ENCODE measurements around the gene DIRAS1. TPM values are rescaled to one million over a fixed set of nuclear protein-coding genes. Genes with fewer than 3 reads are reported as not detected.

Gene DIRAS1
- total and polyA plus RNA-seq, 2 experiments from 2014 or later, result 2.8 to 18.6 TPM

DNA sequence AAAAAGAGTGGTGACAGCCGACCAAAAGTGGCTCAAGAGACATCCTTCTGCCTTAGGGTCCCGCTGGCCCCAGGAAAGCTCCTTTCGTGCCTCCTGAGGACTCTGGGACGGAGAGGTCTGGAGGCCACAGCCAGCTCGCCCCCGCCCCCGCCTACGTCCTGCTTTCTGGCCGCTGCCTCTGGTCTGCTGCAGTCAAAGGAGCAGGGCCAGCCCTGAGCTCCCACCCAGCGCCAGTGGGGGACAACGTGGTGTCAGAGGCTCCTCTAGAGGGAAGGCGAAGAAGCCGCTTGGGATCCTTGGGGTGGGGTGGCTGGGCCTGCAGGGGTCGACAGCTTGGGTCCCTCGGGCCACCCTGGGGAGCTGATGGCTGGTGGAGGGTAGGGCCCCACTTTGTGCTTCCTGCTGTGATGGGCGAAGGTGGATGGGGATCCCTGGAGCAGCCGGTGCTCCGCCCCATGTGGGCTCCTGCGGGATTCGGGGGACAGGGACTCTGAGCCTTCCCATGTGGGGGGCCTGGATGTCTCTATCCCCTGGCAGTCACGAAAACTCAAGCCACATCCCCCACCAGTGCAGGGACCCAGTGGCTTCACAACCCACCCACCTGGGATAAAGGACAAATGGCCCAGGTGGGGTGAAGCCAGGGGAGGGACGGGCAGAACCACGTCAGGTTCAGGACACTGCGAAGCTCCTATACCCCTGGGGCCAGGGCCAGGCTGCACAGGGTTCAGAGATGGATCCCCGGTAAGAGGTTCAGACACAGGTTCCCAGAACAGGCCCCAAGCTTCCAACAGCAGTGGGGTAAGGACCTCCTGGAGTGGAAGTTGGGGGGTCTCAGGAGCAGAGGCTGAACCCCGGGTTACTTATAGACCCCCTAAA, 9.0 kb upstream of the DIRAS1 start:
- no peaks in the 10 kb centered on the region for H3K79me2 ChIP-seq (replicated peaks; ENCODE audit: insufficient read depth)
- H3K36me3 ChIP-seq (ENCODE audit: insufficient read depth), result no peaks in the 10 kb centered on the region
- H3K4me3 ChIP-seq, result no peak overlapping the region
- Mint-ChIP-seq H3K27ac (no peak overlapping the region), H3K4me1 (peaks cover 6% of the 10 kb centered on the region; the same call in 2 of the 3 replicates), H3K4me3 (no peak overlapping the region), H3K27me3 (ENCODE audit: insufficient read depth, low read depth, poor library complexity) (peaks cover 34% of the 10 kb centered on the region), H3K36me3 (ENCODE audit: low read depth) (peaks cover 12% of the 10 kb centered on the region), H3K9me3 (no peaks in the 10 kb centered on the region)
- ATAC-seq (no peak), DNase-seq (ENCODE audit: low spot score) (no peak)
- H3K4me2 ChIP-seq, result no peak overlapping the region
- H2AFZ ChIP-seq, result no peak overlapping the region
- no peaks in the 10 kb centered on the region; the same call in 1 of the 2 replicates for H4K20me1 ChIP-seq (replicated peaks; ENCODE audit: insufficient read depth)
- H3K9me2 ChIP-seq (ENCODE audit: insufficient read depth), result no peaks in the 10 kb centered on the region
- no peaks in the 10 kb centered on the region for H3K27me3 ChIP-seq (ENCODE audit: insufficient read depth)
- TF ChIP-seq ZNF331 (CRISPR knock-in tag; IDR thresholded peaks at IDR 0.05; ENCODE audit: low read depth) (no peak), JUNB (IDR thresholded peaks at IDR 0.05; ENCODE audit: unreplicated experiment) (no peak), EZH2 (IDR thresholded peaks at IDR 0.05; ENCODE audit: low read depth, unreplicated experiment) (no peak), CREB1 (CRISPR knock-in tag; IDR thresholded peaks at IDR 0.05; ENCODE audit: low read depth) (no peak), EZH2phosphoT487 (IDR thresholded peaks at IDR 0.05; ENCODE audit: unreplicated experiment) (no peak), ZNF114 (CRISPR knock-in tag; IDR thresholded peaks at IDR 0.05) (no peak), POLR2AphosphoS5 (IDR thresholded peaks at IDR 0.05; ENCODE audit: low read depth) (no peak), NANOG (IDR thresholded peaks at IDR 0.05; ENCODE audit: borderline replicate concordance) (no peak), STAT1 (IDR thresholded peaks at IDR 0.05; ENCODE audit: unreplicated experiment) (no peak)
- TF ChIP-seq, protein P1, sequence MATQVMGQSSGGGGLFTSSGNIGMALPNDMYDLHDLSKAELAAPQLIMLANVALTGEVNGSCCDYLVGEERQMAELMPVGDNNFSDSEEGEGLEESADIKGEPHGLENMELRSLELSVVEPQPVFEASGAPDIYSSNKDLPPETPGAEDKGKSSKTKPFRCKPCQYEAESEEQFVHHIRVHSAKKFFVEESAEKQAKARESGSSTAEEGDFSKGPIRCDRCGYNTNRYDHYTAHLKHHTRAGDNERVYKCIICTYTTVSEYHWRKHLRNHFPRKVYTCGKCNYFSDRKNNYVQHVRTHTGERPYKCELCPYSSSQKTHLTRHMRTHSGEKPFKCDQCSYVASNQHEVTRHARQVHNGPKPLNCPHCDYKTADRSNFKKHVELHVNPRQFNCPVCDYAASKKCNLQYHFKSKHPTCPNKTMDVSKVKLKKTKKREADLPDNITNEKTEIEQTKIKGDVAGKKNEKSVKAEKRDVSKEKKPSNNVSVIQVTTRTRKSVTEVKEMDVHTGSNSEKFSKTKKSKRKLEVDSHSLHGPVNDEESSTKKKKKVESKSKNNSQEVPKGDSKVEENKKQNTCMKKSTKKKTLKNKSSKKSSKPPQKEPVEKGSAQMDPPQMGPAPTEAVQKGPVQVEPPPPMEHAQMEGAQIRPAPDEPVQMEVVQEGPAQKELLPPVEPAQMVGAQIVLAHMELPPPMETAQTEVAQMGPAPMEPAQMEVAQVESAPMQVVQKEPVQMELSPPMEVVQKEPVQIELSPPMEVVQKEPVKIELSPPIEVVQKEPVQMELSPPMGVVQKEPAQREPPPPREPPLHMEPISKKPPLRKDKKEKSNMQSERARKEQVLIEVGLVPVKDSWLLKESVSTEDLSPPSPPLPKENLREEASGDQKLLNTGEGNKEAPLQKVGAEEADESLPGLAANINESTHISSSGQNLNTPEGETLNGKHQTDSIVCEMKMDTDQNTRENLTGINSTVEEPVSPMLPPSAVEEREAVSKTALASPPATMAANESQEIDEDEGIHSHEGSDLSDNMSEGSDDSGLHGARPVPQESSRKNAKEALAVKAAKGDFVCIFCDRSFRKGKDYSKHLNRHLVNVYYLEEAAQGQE (IDR thresholded peaks at IDR 0.05; ENCODE audit: unreplicated experiment), result no peak
- TF ChIP-seq, protein P2, sequence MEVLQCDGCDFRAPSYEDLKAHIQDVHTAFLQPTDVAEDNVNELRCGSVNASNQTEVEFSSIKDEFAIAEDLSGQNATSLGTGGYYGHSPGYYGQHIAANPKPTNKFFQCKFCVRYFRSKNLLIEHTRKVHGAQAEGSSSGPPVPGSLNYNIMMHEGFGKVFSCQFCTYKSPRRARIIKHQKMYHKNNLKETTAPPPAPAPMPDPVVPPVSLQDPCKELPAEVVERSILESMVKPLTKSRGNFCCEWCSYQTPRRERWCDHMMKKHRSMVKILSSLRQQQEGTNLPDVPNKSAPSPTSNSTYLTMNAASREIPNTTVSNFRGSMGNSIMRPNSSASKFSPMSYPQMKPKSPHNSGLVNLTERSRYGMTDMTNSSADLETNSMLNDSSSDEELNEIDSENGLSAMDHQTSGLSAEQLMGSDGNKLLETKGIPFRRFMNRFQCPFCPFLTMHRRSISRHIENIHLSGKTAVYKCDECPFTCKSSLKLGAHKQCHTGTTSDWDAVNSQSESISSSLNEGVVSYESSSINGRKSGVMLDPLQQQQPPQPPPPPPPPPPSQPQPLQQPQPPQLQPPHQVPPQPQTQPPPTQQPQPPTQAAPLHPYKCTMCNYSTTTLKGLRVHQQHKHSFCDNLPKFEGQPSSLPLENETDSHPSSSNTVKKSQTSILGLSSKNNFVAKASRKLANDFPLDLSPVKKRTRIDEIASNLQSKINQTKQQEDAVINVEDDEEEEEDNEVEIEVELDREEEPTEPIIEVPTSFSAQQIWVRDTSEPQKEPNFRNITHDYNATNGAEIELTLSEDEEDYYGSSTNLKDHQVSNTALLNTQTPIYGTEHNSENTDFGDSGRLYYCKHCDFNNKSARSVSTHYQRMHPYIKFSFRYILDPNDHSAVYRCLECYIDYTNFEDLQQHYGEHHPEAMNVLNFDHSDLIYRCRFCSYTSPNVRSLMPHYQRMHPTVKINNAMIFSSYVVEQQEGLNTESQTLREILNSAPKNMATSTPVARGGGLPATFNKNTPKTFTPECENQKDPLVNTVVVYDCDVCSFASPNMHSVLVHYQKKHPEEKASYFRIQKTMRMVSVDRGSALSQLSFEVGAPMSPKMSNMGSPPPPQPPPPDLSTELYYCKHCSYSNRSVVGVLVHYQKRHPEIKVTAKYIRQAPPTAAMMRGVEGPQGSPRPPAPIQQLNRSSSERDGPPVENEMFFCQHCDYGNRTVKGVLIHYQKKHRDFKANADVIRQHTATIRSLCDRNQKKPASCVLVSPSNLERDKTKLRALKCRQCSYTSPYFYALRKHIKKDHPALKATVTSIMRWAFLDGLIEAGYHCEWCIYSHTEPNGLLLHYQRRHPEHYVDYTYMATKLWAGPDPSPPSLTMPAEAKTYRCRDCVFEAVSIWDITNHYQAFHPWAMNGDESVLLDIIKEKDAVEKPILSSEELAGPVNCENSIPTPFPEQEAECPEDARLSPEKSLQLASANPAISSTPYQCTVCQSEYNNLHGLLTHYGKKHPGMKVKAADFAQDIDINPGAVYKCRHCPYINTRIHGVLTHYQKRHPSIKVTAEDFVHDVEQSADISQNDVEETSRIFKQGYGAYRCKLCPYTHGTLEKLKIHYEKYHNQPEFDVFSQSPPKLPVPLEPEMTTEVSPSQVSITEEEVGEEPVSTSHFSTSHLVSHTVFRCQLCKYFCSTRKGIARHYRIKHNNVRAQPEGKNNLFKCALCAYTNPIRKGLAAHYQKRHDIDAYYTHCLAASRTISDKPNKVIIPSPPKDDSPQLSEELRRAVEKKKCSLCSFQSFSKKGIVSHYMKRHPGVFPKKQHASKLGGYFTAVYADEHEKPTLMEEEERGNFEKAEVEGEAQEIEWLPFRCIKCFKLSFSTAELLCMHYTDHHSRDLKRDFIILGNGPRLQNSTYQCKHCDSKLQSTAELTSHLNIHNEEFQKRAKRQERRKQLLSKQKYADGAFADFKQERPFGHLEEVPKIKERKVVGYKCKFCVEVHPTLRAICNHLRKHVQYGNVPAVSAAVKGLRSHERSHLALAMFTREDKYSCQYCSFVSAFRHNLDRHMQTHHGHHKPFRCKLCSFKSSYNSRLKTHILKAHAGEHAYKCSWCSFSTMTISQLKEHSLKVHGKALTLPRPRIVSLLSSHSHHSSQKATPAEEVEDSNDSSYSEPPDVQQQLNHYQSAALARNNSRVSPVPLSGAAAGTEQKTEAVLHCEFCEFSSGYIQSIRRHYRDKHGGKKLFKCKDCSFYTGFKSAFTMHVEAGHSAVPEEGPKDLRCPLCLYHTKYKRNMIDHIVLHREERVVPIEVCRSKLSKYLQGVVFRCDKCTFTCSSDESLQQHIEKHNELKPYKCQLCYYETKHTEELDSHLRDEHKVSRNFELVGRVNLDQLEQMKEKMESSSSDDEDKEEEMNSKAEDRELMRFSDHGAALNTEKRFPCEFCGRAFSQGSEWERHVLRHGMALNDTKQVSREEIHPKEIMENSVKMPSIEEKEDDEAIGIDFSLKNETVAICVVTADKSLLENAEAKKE (CRISPR knock-in tag; IDR thresholded peaks at IDR 0.05), result no peak
- TF ChIP-seq, protein P3, sequence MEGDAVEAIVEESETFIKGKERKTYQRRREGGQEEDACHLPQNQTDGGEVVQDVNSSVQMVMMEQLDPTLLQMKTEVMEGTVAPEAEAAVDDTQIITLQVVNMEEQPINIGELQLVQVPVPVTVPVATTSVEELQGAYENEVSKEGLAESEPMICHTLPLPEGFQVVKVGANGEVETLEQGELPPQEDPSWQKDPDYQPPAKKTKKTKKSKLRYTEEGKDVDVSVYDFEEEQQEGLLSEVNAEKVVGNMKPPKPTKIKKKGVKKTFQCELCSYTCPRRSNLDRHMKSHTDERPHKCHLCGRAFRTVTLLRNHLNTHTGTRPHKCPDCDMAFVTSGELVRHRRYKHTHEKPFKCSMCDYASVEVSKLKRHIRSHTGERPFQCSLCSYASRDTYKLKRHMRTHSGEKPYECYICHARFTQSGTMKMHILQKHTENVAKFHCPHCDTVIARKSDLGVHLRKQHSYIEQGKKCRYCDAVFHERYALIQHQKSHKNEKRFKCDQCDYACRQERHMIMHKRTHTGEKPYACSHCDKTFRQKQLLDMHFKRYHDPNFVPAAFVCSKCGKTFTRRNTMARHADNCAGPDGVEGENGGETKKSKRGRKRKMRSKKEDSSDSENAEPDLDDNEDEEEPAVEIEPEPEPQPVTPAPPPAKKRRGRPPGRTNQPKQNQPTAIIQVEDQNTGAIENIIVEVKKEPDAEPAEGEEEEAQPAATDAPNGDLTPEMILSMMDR (conservative IDR thresholded peaks at IDR 0.05; ENCODE audit: low read depth in 2 of 2), result no peak
- TF ChIP-seq, protein P4, sequence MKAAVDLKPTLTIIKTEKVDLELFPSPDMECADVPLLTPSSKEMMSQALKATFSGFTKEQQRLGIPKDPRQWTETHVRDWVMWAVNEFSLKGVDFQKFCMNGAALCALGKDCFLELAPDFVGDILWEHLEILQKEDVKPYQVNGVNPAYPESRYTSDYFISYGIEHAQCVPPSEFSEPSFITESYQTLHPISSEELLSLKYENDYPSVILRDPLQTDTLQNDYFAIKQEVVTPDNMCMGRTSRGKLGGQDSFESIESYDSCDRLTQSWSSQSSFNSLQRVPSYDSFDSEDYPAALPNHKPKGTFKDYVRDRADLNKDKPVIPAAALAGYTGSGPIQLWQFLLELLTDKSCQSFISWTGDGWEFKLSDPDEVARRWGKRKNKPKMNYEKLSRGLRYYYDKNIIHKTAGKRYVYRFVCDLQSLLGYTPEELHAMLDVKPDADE (IDR thresholded peaks at IDR 0.05), result no peak
- H3K27ac ChIP-seq (ENCODE audit: low read depth), result no peak overlapping the region
- H3F3A ChIP-seq (replicated peaks; ENCODE audit: low read depth), result no peaks in the 10 kb centered on the region
- H3K4me1 ChIP-seq (ENCODE audit: insufficient read depth), result no peaks in the 10 kb centered on the region

Measured in GM23338 (cell line).